ENCODE results near the gene GNB4.

DNA sequence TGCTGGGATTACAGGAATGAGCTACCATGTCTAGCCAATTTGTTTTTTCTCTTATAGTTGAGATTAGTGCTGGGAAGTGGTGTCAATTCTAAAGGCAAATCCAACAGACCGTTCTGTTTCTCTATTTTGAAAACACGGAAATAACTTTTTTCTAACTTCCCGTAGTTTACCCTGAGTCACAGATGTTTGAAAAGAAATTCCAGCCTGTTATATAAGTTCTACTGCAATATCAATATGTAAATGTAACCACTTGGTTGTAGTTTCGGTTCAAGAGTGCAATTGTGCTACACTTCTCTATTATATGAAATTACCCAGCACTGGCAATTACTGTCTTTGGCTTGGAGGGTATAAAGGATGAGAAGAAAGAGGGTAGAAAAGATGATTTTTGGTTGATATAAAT is 22.3 kb upstream of the GNB4 start:
- TF ChIP-seq POLR2AphosphoS5 (IDR thresholded peaks at IDR 0.05; ENCODE audit: low read depth, low read length) = no peak
- TF ChIP-seq POLR2A (IDR thresholded peaks at IDR 0.05; ENCODE audit: low read depth, low read length) = no peak
